ENCODE results near the gene NSG2.

Gene NSG2

GRCh38 chr5:174056064-174056847 lies 10.8 kb downstream of the NSG2 start:
- ChIA-PET POLR2A (no interaction called here), CTCF (interaction anchor here (0.6 kb wide), 2 partner anchors 18 to 707 kb away, joined by 3 read pairs; no protein-coding TSS in a partner anchor)
- no peak for DNase-seq (ENCODE audit: extremely low spot score)
- TF ChIP-seq, protein P1, sequence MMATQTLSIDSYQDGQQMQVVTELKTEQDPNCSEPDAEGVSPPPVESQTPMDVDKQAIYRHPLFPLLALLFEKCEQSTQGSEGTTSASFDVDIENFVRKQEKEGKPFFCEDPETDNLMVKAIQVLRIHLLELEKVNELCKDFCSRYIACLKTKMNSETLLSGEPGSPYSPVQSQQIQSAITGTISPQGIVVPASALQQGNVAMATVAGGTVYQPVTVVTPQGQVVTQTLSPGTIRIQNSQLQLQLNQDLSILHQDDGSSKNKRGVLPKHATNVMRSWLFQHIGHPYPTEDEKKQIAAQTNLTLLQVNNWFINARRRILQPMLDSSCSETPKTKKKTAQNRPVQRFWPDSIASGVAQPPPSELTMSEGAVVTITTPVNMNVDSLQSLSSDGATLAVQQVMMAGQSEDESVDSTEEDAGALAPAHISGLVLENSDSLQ (IDR thresholded peaks at IDR 0.05): peak; percentile 24; the same call in 1 of the 2 replicates
- TF ChIP-seq ELF4 (IDR thresholded peaks at IDR 0.05): no peak

- ChIA-PET POLR2A (no interaction called here), CTCF (no interaction called here)
- no peak for DNase-seq (ENCODE audit: extremely low spot score)
- TF ChIP-seq ARNT (IDR thresholded peaks at IDR 0.05) (no peak), FOXM1 (IDR thresholded peaks at IDR 0.05; ENCODE audit: borderline replicate concordance) (no peak), NFRKB (IDR thresholded peaks at IDR 0.05) (no peak), SUZ12 (IDR thresholded peaks at IDR 0.05) (no peak), L3MBTL2 (conservative IDR thresholded peaks at IDR 0.05) (no peak)
Observed at GRCh38 chr5:174057206-174057605, 11.7 kb downstream of the NSG2 start.

DNA sequence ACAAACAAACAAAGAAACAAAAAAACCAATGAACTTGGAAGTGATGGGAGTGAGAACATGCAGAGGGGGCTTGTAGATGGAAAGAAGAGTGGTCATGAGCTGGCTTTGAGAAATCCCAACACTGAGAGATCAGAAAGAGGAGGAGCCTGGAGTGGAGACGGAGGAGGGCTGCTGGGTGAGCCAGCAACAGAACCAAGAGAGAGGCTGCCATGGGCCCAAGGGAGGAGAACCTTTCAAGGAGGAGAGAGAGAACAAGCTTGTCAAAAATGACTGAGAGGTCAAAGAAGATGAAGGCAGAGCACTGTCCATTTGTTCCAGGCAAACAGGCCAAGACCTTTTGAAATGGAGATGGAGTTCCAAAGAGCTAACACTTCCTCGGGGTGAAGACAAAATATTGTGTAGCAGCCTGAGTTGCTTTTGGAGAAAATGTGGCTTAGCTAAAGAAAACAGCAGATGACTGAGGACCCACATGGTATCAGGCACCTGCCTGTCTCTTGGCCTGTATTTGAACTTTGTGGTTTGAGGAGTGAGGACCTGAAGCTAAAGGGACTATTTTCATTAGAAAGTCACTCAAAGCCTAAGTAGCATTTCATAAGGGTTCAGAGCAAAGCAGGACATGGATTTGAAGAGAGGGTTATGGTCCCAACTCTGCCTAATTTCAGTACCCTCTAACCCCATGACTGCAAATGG lies 13.1 kb downstream of the NSG2 start:
- CTCF ChIA-PET: no interaction called here
- no peak for DNase-seq (ENCODE audit: extremely low spot score)
- TF ChIP-seq FOXA1 (IDR thresholded peaks at IDR 0.05) (no peak), BHLHE40 (IDR thresholded peaks at IDR 0.05; ENCODE audit: borderline replicate concordance) (no peak), NFRKB (IDR thresholded peaks at IDR 0.05) (no peak), FOXK2 (IDR thresholded peaks at IDR 0.05) (no peak), ELF4 (IDR thresholded peaks at IDR 0.05) (no peak), ZNF384 (IDR thresholded peaks at IDR 0.05) (no peak), CTBP1 (IDR thresholded peaks at IDR 0.05; ENCODE audit: borderline replicate concordance) (no peak), FOXM1 (IDR thresholded peaks at IDR 0.05; ENCODE audit: borderline replicate concordance) (no peak), HDGF (IDR thresholded peaks at IDR 0.05; ENCODE audit: borderline replicate concordance) (no peak), SUZ12 (IDR thresholded peaks at IDR 0.05) (no peak), L3MBTL2 (conservative IDR thresholded peaks at IDR 0.05) (no peak), SP1 (IDR thresholded peaks at IDR 0.05) (no peak)
- POLR2A ChIA-PET: interaction anchor here (1.2 kb wide), 1 partner anchor 443 kb away, joined by 3 read pairs; no protein-coding TSS in a partner anchor

- CTCF ChIA-PET: no interaction called here
- no peak for DNase-seq (ENCODE audit: extremely low spot score)
- POLR2A ChIA-PET: interaction anchor here (1.2 kb wide), 1 partner anchor 443 kb away, joined by 3 read pairs; no protein-coding TSS in a partner anchor
- no peak for TF ChIP-seq SUZ12 (IDR thresholded peaks at IDR 0.05)
- no peak for TF ChIP-seq CTBP1 (IDR thresholded peaks at IDR 0.05; ENCODE audit: borderline replicate concordance)
- TF ChIP-seq TARDBP (IDR thresholded peaks at IDR 0.05): no peak
Observed at GRCh38 chr5:174059247-174059646, 13.7 kb downstream of the NSG2 start.

DNA sequence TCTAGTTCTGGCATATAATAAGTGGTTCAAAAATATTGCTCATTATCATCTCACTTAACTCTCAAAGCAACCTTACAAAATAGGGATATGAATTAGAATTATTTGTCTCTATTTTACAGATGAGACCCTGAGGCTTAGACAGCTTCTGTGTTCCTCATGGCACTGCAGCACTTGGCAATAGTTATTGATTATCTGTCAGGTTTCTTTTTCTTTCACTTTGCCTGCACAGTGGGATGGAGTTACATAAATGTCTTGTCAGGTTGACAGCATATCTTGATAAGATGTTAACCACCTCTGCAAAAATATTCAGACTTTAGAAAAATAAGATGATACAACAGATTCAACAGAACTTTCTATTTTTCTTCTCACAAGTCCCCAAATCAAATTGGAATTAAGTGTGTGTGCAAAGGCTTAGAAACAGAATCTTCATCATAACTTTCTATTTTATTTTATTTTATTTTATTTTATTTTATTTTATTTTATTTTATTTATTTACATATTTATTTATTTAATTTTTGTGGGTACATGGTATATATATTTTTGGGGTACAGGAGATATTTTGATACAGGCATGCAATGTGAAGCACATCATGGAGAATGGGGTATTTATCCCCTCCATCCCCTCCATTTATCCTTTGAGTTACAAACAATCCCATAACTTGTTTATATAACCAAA lies 17.7 kb downstream of the NSG2 start:
- TF ChIP-seq FOXK2 (IDR thresholded peaks at IDR 0.05): no peak
- TF ChIP-seq FOXA1 (IDR thresholded peaks at IDR 0.05): no peak
- no peak for TF ChIP-seq ARNT (IDR thresholded peaks at IDR 0.05)
- no peak for TF ChIP-seq TARDBP (IDR thresholded peaks at IDR 0.05)
- TF ChIP-seq L3MBTL2 (conservative IDR thresholded peaks at IDR 0.05): no peak
- no peak for TF ChIP-seq FOXM1 (IDR thresholded peaks at IDR 0.05; ENCODE audit: borderline replicate concordance)
- no peak for TF ChIP-seq CTBP1 (IDR thresholded peaks at IDR 0.05; ENCODE audit: borderline replicate concordance)
- DNase-seq (ENCODE audit: extremely low spot score): no peak
- ChIA-PET POLR2A (no interaction called here), CTCF (no interaction called here)

- CTCF ChIA-PET: interaction anchor here (0.5 kb wide), 1 partner anchor 756 kb away, joined by 3 read pairs; no protein-coding TSS in a partner anchor
- POLR2A ChIA-PET: no interaction called here
- no peak for TF ChIP-seq BHLHE40 (IDR thresholded peaks at IDR 0.05; ENCODE audit: borderline replicate concordance)
- no peak for TF ChIP-seq FOXM1 (IDR thresholded peaks at IDR 0.05; ENCODE audit: borderline replicate concordance)
- TF ChIP-seq NFRKB (IDR thresholded peaks at IDR 0.05): no peak
- no peak for TF ChIP-seq FOXA1 (IDR thresholded peaks at IDR 0.05)
- no peak for DNase-seq (ENCODE audit: extremely low spot score)
Observed at GRCh38 chr5:174064171-174064570, 18.7 kb downstream of the NSG2 start.

DNA sequence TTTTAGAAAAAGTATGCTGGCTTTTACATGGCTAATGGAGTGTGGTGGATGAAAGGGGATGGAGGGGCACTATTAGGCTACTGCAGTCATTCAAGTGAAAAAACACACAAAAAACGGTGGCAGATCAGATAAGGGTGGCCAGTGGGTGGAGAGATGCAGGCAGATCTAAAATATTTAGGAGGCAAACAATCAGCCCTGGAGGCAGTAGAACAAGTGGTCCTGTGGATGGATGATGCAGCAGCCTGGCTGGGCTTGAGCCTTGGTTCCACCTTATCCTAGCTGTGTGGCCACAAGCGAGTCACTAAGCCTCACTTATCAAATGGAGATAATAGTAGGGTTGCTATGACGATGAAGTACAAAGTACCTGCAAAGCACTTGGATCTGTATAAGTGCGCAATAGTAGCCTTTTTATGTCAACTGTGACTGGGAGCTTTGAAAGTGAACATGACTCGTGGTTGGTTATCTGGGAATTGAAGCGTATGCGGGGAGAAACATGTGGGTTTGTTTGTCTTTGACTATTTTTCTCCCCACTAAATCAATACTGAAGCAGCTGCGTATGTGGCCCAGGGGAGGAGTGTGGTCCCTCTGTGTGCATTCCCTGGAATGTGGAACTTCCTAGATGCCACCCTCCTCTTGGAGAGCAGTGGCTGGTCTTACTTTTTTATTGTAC lies 20.2 kb downstream of the NSG2 start:
- CTCF ChIA-PET: no interaction called here

More for the DNA sequence above, 20.2 kb downstream of the NSG2 start:
- no peak for DNase-seq (ENCODE audit: extremely low spot score)
- TF ChIP-seq SUZ12 (IDR thresholded peaks at IDR 0.05) (no peak), FOXA1 (IDR thresholded peaks at IDR 0.05) (no peak), HDGF (IDR thresholded peaks at IDR 0.05; ENCODE audit: borderline replicate concordance) (no peak), ZNF384 (IDR thresholded peaks at IDR 0.05) (no peak), ELF4 (IDR thresholded peaks at IDR 0.05) (no peak), TARDBP (IDR thresholded peaks at IDR 0.05) (no peak), LEF1 (IDR thresholded peaks at IDR 0.05; ENCODE audit: borderline replicate concordance) (no peak), FOXK2 (IDR thresholded peaks at IDR 0.05) (no peak), SP1 (IDR thresholded peaks at IDR 0.05) (no peak), FOXM1 (IDR thresholded peaks at IDR 0.05; ENCODE audit: borderline replicate concordance) (no peak), CTBP1 (IDR thresholded peaks at IDR 0.05; ENCODE audit: borderline replicate concordance) (no peak), ARNT (IDR thresholded peaks at IDR 0.05) (no peak), L3MBTL2 (conservative IDR thresholded peaks at IDR 0.05) (no peak)
- TF ChIP-seq, protein P1 (IDR thresholded peaks at IDR 0.05): no peak
- POLR2A ChIA-PET: no interaction called here

Measured in HEK293T (cell line).